Adrenal gland (tissue), 12 donors: ENCODE results near the gene SCFD2. TPM values are rescaled to one million over a fixed set of nuclear protein-coding genes. Genes with fewer than 3 reads are reported as not detected.
A peak's percentile ranks its signal among the peaks of the same experiment; 100 is the strongest.
"Not testable (repeated sequence)": the region's sequence is repeated elsewhere in the genome, so short reads cannot be mapped to it uniquely, and the experiment has no call there.

ENCODE experiments used
- DNase-seq, 7 donors: peaks; one replicate each; pipeline ENCODE4 v3.0.0-alpha.2; 2019 to 2020
- H3K27ac ChIP-seq, 5 donors: fragments of 200-600 bp; sonication (generic) in 4 of 5; 1 replicate in 3 of 5; 2 replicates in 2 of 5; pipeline versions ENCODE4 v1.5.1 to v1.8.0; 2016 to 2020; ENCODE audit warnings: mild to moderate bottlenecking in 1 of 5
- H3K27me3 ChIP-seq: fragments of 200-600 bp; 2 replicates; pipeline ENCODE4 v1.8.0; 2021
- H3K36me3 ChIP-seq, 2 donors: fragments of 200-600 bp; replicated peaks in 1 of 2; 1 replicate in 1 of 2; 2 replicates in 1 of 2; pipeline versions ENCODE4 v1.5.1 to v1.8.0; 2018 to 2022
- H3K4me1 ChIP-seq, 2 donors: fragments of 200-600 bp; replicated peaks in 1 of 2; 1 replicate in 1 of 2; 2 replicates in 1 of 2; pipeline versions ENCODE4 v1.5.1 to v1.8.0; 2018 to 2021
- H3K4me3 ChIP-seq, 4 donors: fragments of 200-600 bp; sonication (generic) in 3 of 4; one replicate each; pipeline ENCODE4 v1.5.1; 2016 to 2018
- H3K9me3 ChIP-seq, 3 donors: fragments of 200-600 bp; sonication (generic) in 1 of 3; replicated peaks in 1 of 3; 1 replicate in 2 of 3; 2 replicates in 1 of 3; pipeline versions ENCODE4 v1.5.1 to v1.8.0; 2016 to 2021
- CTCF ChIP-seq, 6 experiments: fragments of 450-650 bp in 4 of 6; fragments of 200-600 bp in 2 of 6; sonication (generic) in 1 of 6; IDR thresholded peaks; 1 replicate in 5 of 6; 2 replicates in 1 of 6; pipeline versions ENCODE4 v1.5.1 to v1.8.0; 2016 to 2021; ENCODE audit warnings: antibody characterized with exemption in 6 of 6, mild to moderate bottlenecking in 2 of 6, moderate library complexity in 1 of 6
- POLR2A ChIP-seq, 2 donors: fragments of 450-650 bp; IDR thresholded peaks; one replicate each; pipeline ENCODE4 v1.6.1; 2017; ENCODE audit warnings: antibody characterized with exemption in 2 of 2, mild to moderate bottlenecking in 2 of 2, moderate library complexity in 1 of 2
- WGBS, 4 donors: extraction: QIAGEN DNeasy Blood & Tissue Kit in 2 of 4; methylation state at CpG; one replicate each; pipeline versions ENCODE4 v1.1.5 to v1.1.7; 2013 to 2017; 5-methylcytosine and 5-hydroxymethylcytosine counted together
- intact Hi-C, 2 donors: fragments of 100-400 bp; cut with DNase I; formaldehyde crosslinking; loops; one replicate each; pipeline versions ENCODE4 v1.14.1 to v1.15.0; 2022 to 2023
- polyA plus RNA-seq, 3 donors: library from polyadenylated mRNA; stranded (reverse); fragments of 200-250 nt in 2 of 3; fragments of 350-450 nt in 1 of 3; fragmentation: Illumina TruSeq in 1 of 3; extraction: RNeasy Lipid Tissue Mini Kit (QIAGEN cat#74804) in 1 of 3; gene quantifications; one replicate each; pipeline ENCODE4 v1.2.3, GENCODE V29; 2013 to 2014
- total RNA-seq, 9 donors: library from RNA; depleted of rRNA in 4 of 9; stranded (reverse); fragments of >200 nt in 4 of 9; fragments of 120-200 nt in 1 of 9; fragmentation: NEBNext Ultra II Directional in 1 of 9; extraction: Animal tissue kit (Norgen Biotek cat#: 25700) in 1 of 9; gene quantifications; one replicate each; pipeline versions ENCODE4 v1.1.0 to v1.2.4, GENCODE V29; 2013 to 2023
- donor health status: healthy with polysubstance abuse.
- donor health status: Bipolar disorder and iron deficiency.
- donor health status: DM: yes; HTN: yes; CAD: no.
- donor health status: DM: no; HTN: no; CAD: no.
- donor health status: DM: no; HTN: no; CAD: no.
- donor health status: DM: yes; HTN: yes; CAD: no.

Gene SCFD2
- total and polyA plus RNA-seq, 12 donors = 5.2 to 34.9 (median 23.4) TPM

- Histone ChIP-seq H3K27me3 (no peaks in the 10 kb centered on the region), H3K4me1 (no peaks in the 10 kb centered on the region), H3K36me3 (no peaks in the 10 kb centered on the region), H3K27ac (no peak overlapping the region), H3K9me3 (no peaks in the 10 kb centered on the region), H3K4me3 (no peak overlapping the region)
- WGBS, 4 donors = 96 to 98% (median 97%) methylated on average over 7 to 32 of the region's 32 CpGs
- TF ChIP-seq POLR2A (IDR thresholded peaks at IDR 0.05) = no peak
- TF ChIP-seq CTCF (IDR thresholded peaks at IDR 0.05) = no peak
- DNase-seq = no peak
- intact Hi-C loops = no loop called here
Measured at GRCh38 chr4:53354012-53354722, 11.7 kb downstream of the SCFD2 start.

GRCh38 chr4:53349091-53349491, 16.8 kb downstream of the SCFD2 start:
- Histone ChIP-seq H3K27ac (no peak overlapping the region), H3K27me3 (no peaks in the 10 kb centered on the region), H3K9me3 (no peaks in the 10 kb centered on the region), H3K4me1 (peaks cover 9 to 14% of the 10 kb centered on the region in 2 donors), H3K36me3 (no peaks in the 10 kb centered on the region), H3K4me3 (no peak overlapping the region)
- intact Hi-C loops = no loop called here
- no peak for DNase-seq
- TF ChIP-seq POLR2A (IDR thresholded peaks at IDR 0.05) = no peak
- TF ChIP-seq CTCF (IDR thresholded peaks at IDR 0.05) = no peak
- WGBS, 4 donors = 80 to 90% (median 86%) methylated on average over 4 of the region's 4 CpGs

- TF ChIP-seq POLR2A (IDR thresholded peaks at IDR 0.05) (no peak), CTCF (IDR thresholded peaks at IDR 0.05) (no peak)
- peak overlapping the region in 1 of 5 donors; percentile 38 for H3K27ac ChIP-seq
- no peak overlapping the region for H3K4me3 ChIP-seq
- 38 to 58% (median 47%) methylated on average over 1 of the region's 1 CpG for WGBS, 4 donors
- H3K36me3 ChIP-seq = no peaks in the 10 kb centered on the region
- no peak for DNase-seq
- intact Hi-C loops = no loop called here
- H3K9me3 ChIP-seq = no peaks in the 10 kb centered on the region
- H3K27me3 ChIP-seq = no peaks in the 10 kb centered on the region
- peaks cover 9 to 14% of the 10 kb centered on the region in 2 donors for H3K4me1 ChIP-seq
Measured at GRCh38 chr4:53348046-53348445, 17.8 kb downstream of the SCFD2 start.

- no peak for TF ChIP-seq POLR2A (IDR thresholded peaks at IDR 0.05)
- no peak for TF ChIP-seq CTCF (IDR thresholded peaks at IDR 0.05)
- no peaks in the 10 kb centered on the region for H3K36me3 ChIP-seq
- no peak for DNase-seq
- no peaks in the 10 kb centered on the region for H3K9me3 ChIP-seq
- H3K4me1 ChIP-seq = peaks cover 9 to 14% of the 10 kb centered on the region in 2 donors
- intact Hi-C loops = no loop called here
- no peaks in the 10 kb centered on the region for H3K27me3 ChIP-seq
- peak overlapping the region in 1 of 5 donors; percentile 38 for H3K27ac ChIP-seq
- no peak overlapping the region for H3K4me3 ChIP-seq
- WGBS, 4 donors = 59 to 68% (median 66%) methylated on average over 5 of the region's 5 CpGs
Measured at GRCh38 chr4:53346920-53347852, 18.7 kb downstream of the SCFD2 start.

GRCh38 chr4:53346392-53346791, 19.5 kb downstream of the SCFD2 start:
- H3K27me3 ChIP-seq, intact Hi-C loops, H3K27ac ChIP-seq, H3K36me3 ChIP-seq, H3K4me3 ChIP-seq, H3K9me3 ChIP-seq, DNase-seq: not testable (repeated sequence)
- peaks cover 9 to 14% of the 10 kb centered on the region in 2 donors for H3K4me1 ChIP-seq
- 90 to 100% (median 97%) methylated on average over 2 of the region's 2 CpGs for WGBS, 4 donors

- H3K27ac ChIP-seq, H3K4me3 ChIP-seq, intact Hi-C loops: not testable (repeated sequence)
Measured at GRCh38 chr4:53340145-53340544, 25.7 kb downstream of the SCFD2 start.

More at GRCh38 chr4:53340145-53340544, 25.7 kb downstream of the SCFD2 start:
- not testable (repeated sequence) for H3K9me3 ChIP-seq, H3K27me3 ChIP-seq, H3K36me3 ChIP-seq, DNase-seq, H3K4me1 ChIP-seq
- WGBS, 4 donors = 90 to 98% (median 96%) methylated on average over 11 to 12 of the region's 12 CpGs
